Mesothelial cell of epicardium (in vitro differentiated cells): ENCODE results near the gene KIRREL2. TPM values are rescaled to one million over a fixed set of nuclear protein-coding genes. Genes with fewer than 3 reads are reported as not detected.
"Not testable (repeated sequence)": the region's sequence is repeated elsewhere in the genome, so short reads cannot be mapped to it uniquely, and the experiment has no call there.

ENCODE experiments used
- DNase-seq, 2 experiments: peaks; one replicate each; pipeline ENCODE4 v3.0.0; 2021; ENCODE audit warnings: low spot score in 2 of 2; ENCODE audit not compliant: unreplicated experiment in 2 of 2
- H3K27ac Mint-ChIP-seq: 2 replicates; pipeline ENCODE4 v1.8.0; 2021; ENCODE audit warnings: mixed read lengths
- H3K27me3 Mint-ChIP-seq: 2 replicates; pipeline ENCODE4 v1.8.0; 2021; ENCODE audit warnings: low read depth, mixed read lengths
- H3K36me3 Mint-ChIP-seq: 2 replicates; pipeline ENCODE4 v1.8.0; 2021; ENCODE audit warnings: mixed read lengths
- H3K4me1 Mint-ChIP-seq: 2 replicates; pipeline ENCODE4 v1.8.0; 2021; ENCODE audit warnings: mixed read lengths
- H3K4me3 Mint-ChIP-seq: 2 replicates; pipeline ENCODE4 v1.8.0; 2021; ENCODE audit warnings: mild to moderate bottlenecking, moderate library complexity, mixed read lengths
- H3K9me3 Mint-ChIP-seq: 2 replicates; pipeline ENCODE4 v1.8.0; 2021; ENCODE audit warnings: mixed read lengths
- CTCF ChIP-seq: fragments of 200-600 bp; sonication (generic); IDR thresholded peaks from one replicate; pipeline ENCODE4 v1.5.0; 2021; ENCODE audit warnings: antibody characterized with exemption; ENCODE audit not compliant: unreplicated experiment
- total RNA-seq: library from RNA; stranded (reverse); gene quantifications from 3 replicates; pipeline ENCODE4 v1.2.1, GENCODE V29; 2021

Gene KIRREL2
- total RNA-seq, 1 donor from 2014 or later = 1.4 TPM

- H3K27me3 Mint-ChIP-seq = no peaks in the 10 kb centered on the region
- no peak overlapping the region for H3K4me3 Mint-ChIP-seq
- H3K36me3 Mint-ChIP-seq = no peaks in the 10 kb centered on the region
- no peak for TF ChIP-seq CTCF
- H3K9me3 Mint-ChIP-seq = no peaks in the 10 kb centered on the region
- no peak for DNase-seq
- no peak overlapping the region for H3K27ac Mint-ChIP-seq
- no peaks in the 10 kb centered on the region for H3K4me1 Mint-ChIP-seq
Measured at GRCh38 chr19:35909684-35910035, 52.9 kb downstream of the KIRREL2 start.

GRCh38 chr19:35910355-35910754, 53.6 kb downstream of the KIRREL2 start:
- DNase-seq, H3K9me3 Mint-ChIP-seq, H3K36me3 Mint-ChIP-seq, H3K27me3 Mint-ChIP-seq, H3K27ac Mint-ChIP-seq, H3K4me3 Mint-ChIP-seq, H3K4me1 Mint-ChIP-seq: not testable (repeated sequence)

- H3K4me3 Mint-ChIP-seq = no peak overlapping the region
- peaks cover 1% of the 10 kb centered on the region for H3K27me3 Mint-ChIP-seq
- no peak overlapping the region for H3K27ac Mint-ChIP-seq
- no peak for DNase-seq
- no peaks in the 10 kb centered on the region for H3K9me3 Mint-ChIP-seq
- TF ChIP-seq CTCF = no peak
- H3K4me1 Mint-ChIP-seq = no peaks in the 10 kb centered on the region
- H3K36me3 Mint-ChIP-seq = no peaks in the 10 kb centered on the region
Measured at GRCh38 chr19:35911173-35911572, 54.5 kb downstream of the KIRREL2 start.

GRCh38 chr19:35911790-35912189, 55.1 kb downstream of the KIRREL2 start:
- peaks cover 1% of the 10 kb centered on the region for H3K27me3 Mint-ChIP-seq
- no peaks in the 10 kb centered on the region for H3K9me3 Mint-ChIP-seq
- TF ChIP-seq CTCF = no peak
- H3K27ac Mint-ChIP-seq = no peak overlapping the region
- H3K36me3 Mint-ChIP-seq = no peaks in the 10 kb centered on the region
- no peak overlapping the region for H3K4me3 Mint-ChIP-seq
- no peaks in the 10 kb centered on the region for H3K4me1 Mint-ChIP-seq
- DNase-seq = no peak

GRCh38 chr19:35913589-35913988, 56.9 kb downstream of the KIRREL2 start:
- Mint-ChIP-seq H3K36me3 (no peaks in the 10 kb centered on the region), H3K9me3 (no peaks in the 10 kb centered on the region), H3K4me1 (no peaks in the 10 kb centered on the region), H3K27ac (no peak overlapping the region), H3K4me3 (no peak overlapping the region), H3K27me3 (peaks cover 5% of the 10 kb centered on the region)
- no peak for DNase-seq
- TF ChIP-seq CTCF = no peak

- H3K4me1 Mint-ChIP-seq = no peaks in the 10 kb centered on the region
- H3K36me3 Mint-ChIP-seq = no peaks in the 10 kb centered on the region
- DNase-seq = no peak
- no peak overlapping the region for H3K27ac Mint-ChIP-seq
- H3K27me3 Mint-ChIP-seq = peaks cover 7% of the 10 kb centered on the region
- no peaks in the 10 kb centered on the region for H3K9me3 Mint-ChIP-seq
- no peak overlapping the region for H3K4me3 Mint-ChIP-seq
- no peak for TF ChIP-seq CTCF
Measured at GRCh38 chr19:35915443-35915842, 58.7 kb downstream of the KIRREL2 start.

Other genes with a start within 250 kb of the KIRREL2 start
- 28.7 to 33.8 TPM (median 29.0 TPM) in 3 replicates for gene HAUS5, start 244.2 kb upstream of the KIRREL2 start, total RNA-seq
- 63.7 to 70.6 TPM (median 66.4 TPM) in 3 replicates for gene RBM42, start 227.9 kb upstream of the KIRREL2 start, total RNA-seq
- gene ETV2, start 215.2 kb upstream of the KIRREL2 start, total RNA-seq = 1.4 to 2.1 TPM (median 1.5 TPM) in 3 replicates
- 273 to 293 TPM (median 284 TPM) in 3 replicates for gene COX6B1, start 208.6 kb upstream of the KIRREL2 start, total RNA-seq
- gene UPK1A, start 190.4 kb upstream of the KIRREL2 start, total RNA-seq = 1.8 to 2.3 TPM (median 2.0 TPM) in 3 replicates
- not detected in 3 replicates for gene ZBTB32, start 152.4 kb upstream of the KIRREL2 start, total RNA-seq
- gene KMT2B, start 138.9 kb upstream of the KIRREL2 start, total RNA-seq = 60.6 to 62.7 TPM (median 61.8 TPM) in 3 replicates
- gene IGFLR1, start 114.5 kb upstream of the KIRREL2 start, total RNA-seq = 2.7 to 3.2 TPM (median 2.8 TPM) in 3 replicates
- gene U2AF1L4, start 111.5 kb upstream of the KIRREL2 start, total RNA-seq = 39.4 to 42.5 TPM (median 42.4 TPM) in 3 replicates
- gene PSENEN, start 111.3 kb upstream of the KIRREL2 start, total RNA-seq = 45.2 to 54.9 TPM (median 45.7 TPM) in 3 replicates
- 11.8 to 12.9 TPM (median 12.0 TPM) in 3 replicates for gene LIN37, start 108.3 kb upstream of the KIRREL2 start, total RNA-seq
- 18.8 to 21.7 TPM (median 20.3 TPM) in 3 replicates for gene HSPB6, start 99.9 kb upstream of the KIRREL2 start, total RNA-seq
- gene PROSER3, start 98.7 kb upstream of the KIRREL2 start, total RNA-seq = 45.1 to 50.5 TPM (median 46.6 TPM) in 3 replicates
- 74.0 to 79.9 TPM (median 75.4 TPM) in 3 replicates for gene ARHGAP33, start 81.3 kb upstream of the KIRREL2 start, total RNA-seq
- gene PRODH2, start 44.1 kb upstream of the KIRREL2 start, total RNA-seq = not detected in 3 replicates
- gene NPHS1, start 4.4 kb upstream of the KIRREL2 start, total RNA-seq = 0.23 to 0.72 TPM (median 0.51 TPM) in 3 replicates
- 137 to 151 TPM (median 146 TPM) in 3 replicates for gene APLP1, start 11.7 kb downstream of the KIRREL2 start, total RNA-seq
- 16.3 to 18.9 TPM (median 17.1 TPM) in 3 replicates for gene NFKBID, start 43.6 kb downstream of the KIRREL2 start, total RNA-seq
- gene HCST, start 45.6 kb downstream of the KIRREL2 start, total RNA-seq = 0.62 to 1.4 TPM (median 0.92 TPM) in 3 replicates
- not detected in 3 replicates for gene TYROBP, start 51.4 kb downstream of the KIRREL2 start, total RNA-seq
- gene LRFN3, start 79.5 kb downstream of the KIRREL2 start, total RNA-seq = 25.7 to 28.5 TPM (median 27.5 TPM) in 3 replicates
- 10.6 to 12.4 TPM (median 12.0 TPM) in 3 replicates for gene SDHAF1, start 138.3 kb downstream of the KIRREL2 start, total RNA-seq
- 16.8 to 17.0 TPM (median 17.0 TPM) in 3 replicates for gene SYNE4, start 151.9 kb downstream of the KIRREL2 start, total RNA-seq
- 26.3 to 28.9 TPM (median 28.7 TPM) in 3 replicates for gene ALKBH6, start 157.3 kb downstream of the KIRREL2 start, total RNA-seq
- gene CLIP3, start 176.0 kb downstream of the KIRREL2 start, total RNA-seq = 58.5 to 59.0 TPM (median 59.0 TPM) in 3 replicates
- gene THAP8, start 197.4 kb downstream of the KIRREL2 start, total RNA-seq = 8.9 to 9.7 TPM (median 9.2 TPM) in 3 replicates
- gene WDR62, start 198.0 kb downstream of the KIRREL2 start, total RNA-seq = 5.1 to 7.1 TPM (median 5.9 TPM) in 3 replicates